HEK293 (cell line): Measurements from ENCODE around the gene DNAJC12.

Source experiments
- CTCF ChIA-PET: fragments of 350-600 bp; formaldehyde crosslinking; extraction: SDS; loops from one replicate; lab custom pipeline; 2021; ENCODE audit warnings: antibody characterized with exemption; lab: Yijun Ruan, JAX
- POLR2A ChIA-PET: fragments of 300-600 bp; formaldehyde crosslinking; extraction: SDS; loops from one replicate; lab custom pipeline; 2020; ENCODE audit warnings: antibody characterized with exemption, inconsistent platforms; lab: Yijun Ruan, JAX
- H3K27ac ChIP-seq: fragments of 200-500 bp; sonication (Bioruptor generic); 2 replicates; pipeline ENCODE4 v1.5.1; 2014; ENCODE audit warnings: low read depth, low read length, control low read depth, inconsistent platforms; ENCODE audit errors: extremely low read depth
- H3K36me3 ChIP-seq, 2 experiments: fragments of 200-500 bp in 1 of 2; sonication (Bioruptor generic) in 1 of 2; 1 replicate in 1 of 2; 2 replicates in 1 of 2; pipeline ENCODE4 v1.5.1; 2014 to 2017; ENCODE audit warnings: inconsistent platforms in 2 of 2, low read length in 2 of 2; ENCODE audit not compliant: control insufficient read depth in 2 of 2, insufficient read depth in 1 of 2
- H3K4me1 ChIP-seq: fragments of 200-500 bp; sonication (Bioruptor generic); 2 replicates; pipeline ENCODE4 v1.5.1; 2014; ENCODE audit warnings: mild to moderate bottlenecking, low read length, inconsistent platforms; ENCODE audit not compliant: control insufficient read depth, insufficient read depth
- H3K4me3 ChIP-seq: 2 replicates; pipeline ENCODE4 v1.5.1; 2011; ENCODE audit warnings: low read depth, mild to moderate bottlenecking, control low read depth, low read length, moderate library complexity
- H3K9me3 ChIP-seq: fragments of 200-500 bp; sonication (Bioruptor generic); 2 replicates; pipeline ENCODE4 v1.5.1; 2014; ENCODE audit warnings: low read depth, low read length, inconsistent platforms; ENCODE audit not compliant: control insufficient read depth, insufficient read depth
- GLIS1 ChIP-seq: fragments of 450-650 bp; formaldehyde crosslinking; IDR thresholded peaks from 2 replicates; pipeline ENCODE4 v1.5.1; 2016; ENCODE audit warnings: missing biosample characterization, missing genetic modification characterization
- KLF7 ChIP-seq: fragments of 450-650 bp; formaldehyde crosslinking; IDR thresholded peaks from 2 replicates; pipeline ENCODE4 v1.5.1; 2016; ENCODE audit warnings: missing biosample characterization, missing genetic modification characterization, borderline replicate concordance
- OSR2 ChIP-seq: fragments of 450-650 bp; formaldehyde crosslinking; IDR thresholded peaks from 2 replicates; pipeline ENCODE4 v1.5.1; 2016; ENCODE audit warnings: missing biosample characterization, missing genetic modification characterization
- PRDM1 ChIP-seq: fragments of 450-650 bp; formaldehyde crosslinking; IDR thresholded peaks from 2 replicates; pipeline ENCODE4; 2016; ENCODE audit warnings: missing biosample characterization, missing genetic modification characterization
- SCRT2 ChIP-seq: fragments of 450-650 bp; formaldehyde crosslinking; IDR thresholded peaks from 2 replicates; pipeline ENCODE4 v1.5.1; 2016; ENCODE audit warnings: missing biosample characterization, missing genetic modification characterization
- SP7 ChIP-seq: fragments of 450-650 bp; formaldehyde crosslinking; IDR thresholded peaks from 2 replicates; pipeline ENCODE4 v1.5.1; 2016; ENCODE audit warnings: missing biosample characterization, missing genetic modification characterization
- ZBTB10 ChIP-seq: fragments of 450-650 bp; formaldehyde crosslinking; IDR thresholded peaks from 2 replicates; pipeline ENCODE4 v1.5.1; 2016; ENCODE audit warnings: missing biosample characterization, missing genetic modification characterization
- ZFP41 ChIP-seq: fragments of 450-650 bp; formaldehyde crosslinking; IDR thresholded peaks from 2 replicates; pipeline ENCODE4 v1.5.1; 2016; ENCODE audit warnings: missing biosample characterization, missing genetic modification characterization, borderline replicate concordance
- ZNF140 ChIP-seq: fragments of 450-650 bp; formaldehyde crosslinking; IDR thresholded peaks from 2 replicates; pipeline ENCODE4 v1.5.1; 2016; ENCODE audit warnings: missing biosample characterization, missing genetic modification characterization
- ZNF175 ChIP-seq: fragments of 450-650 bp; formaldehyde crosslinking; IDR thresholded peaks from 2 replicates; pipeline ENCODE4 v1.5.1; 2016; ENCODE audit warnings: missing biosample characterization, missing genetic modification characterization
- ZNF280C ChIP-seq: fragments of 450-650 bp; formaldehyde crosslinking; IDR thresholded peaks from 2 replicates; pipeline ENCODE4 v1.5.1; 2016; ENCODE audit warnings: missing biosample characterization, missing genetic modification characterization
- ZNF292 ChIP-seq: fragments of 450-650 bp; formaldehyde crosslinking; IDR thresholded peaks from 2 replicates; pipeline ENCODE4 v1.5.1; 2016; ENCODE audit warnings: low read depth, missing biosample characterization, missing genetic modification characterization, borderline replicate concordance
- ZNF324 ChIP-seq: fragments of 450-650 bp; formaldehyde crosslinking; IDR thresholded peaks from 2 replicates; pipeline ENCODE4 v1.5.1; 2016; ENCODE audit warnings: missing biosample characterization, missing genetic modification characterization
- ZNF350 ChIP-seq: fragments of 450-650 bp; formaldehyde crosslinking; IDR thresholded peaks from 2 replicates; pipeline ENCODE4 v1.5.0; 2017; ENCODE audit warnings: missing biosample characterization, mild to moderate bottlenecking, missing genetic modification characterization
- ZNF596 ChIP-seq: fragments of 450-650 bp; IDR thresholded peaks from 2 replicates; pipeline ENCODE4 v1.5.0; 2018; ENCODE audit warnings: missing biosample characterization, mild to moderate bottlenecking, missing genetic modification characterization, moderate library complexity
- ZNF600 ChIP-seq: fragments of 450-650 bp; formaldehyde crosslinking; IDR thresholded peaks from 2 replicates; pipeline ENCODE4 v1.5.1; 2016; ENCODE audit warnings: missing biosample characterization, missing genetic modification characterization
- ZNF645 ChIP-seq: fragments of 450-650 bp; formaldehyde crosslinking; IDR thresholded peaks from 2 replicates; pipeline ENCODE4; 2016; ENCODE audit warnings: missing biosample characterization, missing genetic modification characterization
- ZNF664 ChIP-seq: fragments of 450-650 bp; formaldehyde crosslinking; IDR thresholded peaks from 2 replicates; pipeline ENCODE4 v1.5.1; 2016; ENCODE audit warnings: missing biosample characterization, missing genetic modification characterization
- ZNF692 ChIP-seq: fragments of 450-650 bp; formaldehyde crosslinking; IDR thresholded peaks from 2 replicates; pipeline ENCODE4 v1.5.1; 2016; ENCODE audit warnings: missing biosample characterization, missing genetic modification characterization
- ZNF701 ChIP-seq: fragments of 450-650 bp; formaldehyde crosslinking; IDR thresholded peaks from 2 replicates; pipeline ENCODE4 v1.5.1; 2016; ENCODE audit warnings: missing biosample characterization, missing genetic modification characterization
- ZNF76 ChIP-seq: fragments of 450-650 bp; formaldehyde crosslinking; IDR thresholded peaks from 2 replicates; pipeline ENCODE4; 2016; ENCODE audit warnings: low read depth, missing biosample characterization, missing genetic modification characterization, borderline replicate concordance
- ZNF785 ChIP-seq: fragments of 450-650 bp; formaldehyde crosslinking; IDR thresholded peaks from 2 replicates; pipeline ENCODE4 v1.5.1; 2016; ENCODE audit warnings: missing biosample characterization, missing genetic modification characterization
- ZNF791 ChIP-seq: fragments of 450-650 bp; formaldehyde crosslinking; IDR thresholded peaks from 2 replicates; pipeline ENCODE4 v1.5.1; 2016; ENCODE audit warnings: missing biosample characterization, missing genetic modification characterization
- ZSCAN23 ChIP-seq: fragments of 450-650 bp; formaldehyde crosslinking; IDR thresholded peaks from 2 replicates; pipeline ENCODE4 v1.5.1; 2016; ENCODE audit warnings: missing biosample characterization, missing genetic modification characterization
- TF ChIP-seq, protein P1 (sequence below): fragments of 450-650 bp; formaldehyde crosslinking; IDR thresholded peaks from 2 replicates; pipeline ENCODE4 v1.5.1; 2016; ENCODE audit warnings: missing biosample characterization, missing genetic modification characterization, borderline replicate concordance

The DNAJC12 gene

GRCh38 chr10:67849331-67850011 lies 11.5 kb upstream of the DNAJC12 start:
- no peaks in the 10 kb centered on the region for H3K36me3 ChIP-seq
- H3K4me3 ChIP-seq, result peak overlapping the region; percentile 76
- no peaks in the 10 kb centered on the region for H3K4me1 ChIP-seq
- peak overlapping the region; percentile 59 for H3K27ac ChIP-seq
- CTCF ChIA-PET, result interaction anchor here (1.3 kb wide), 1 partner anchor 308 kb away, joined by 3 read pairs; no protein-coding TSS in a partner anchor
- no peaks in the 10 kb centered on the region for H3K9me3 ChIP-seq
- POLR2A ChIA-PET, result interaction anchor here (0.7 to 1.4 kb wide), 5 partner anchors 8 to 482 kb away, joined by 3 to 9 read pairs (median 3); partner anchors contain the start of genes DNAJC12 and HNRNPH3
- TF ChIP-seq ZNF701 (tag by site-specific recombination), result no peak
- TF ChIP-seq GLIS1, result no peak; the same call in 1 of the 2 replicates
- no peak for TF ChIP-seq ZNF324 (tag by site-specific recombination)
- TF ChIP-seq ZNF175 (tag by site-specific recombination), result no peak
- TF ChIP-seq ZNF292, result no peak
- no peak for TF ChIP-seq KLF7
- peak; percentile 35; the same call in 1 of the 2 replicates for TF ChIP-seq ZNF692
- peak; percentile 96 for TF ChIP-seq ZNF76
- TF ChIP-seq ZSCAN23, result no peak
- peak; percentile 92 for TF ChIP-seq SCRT2 (tag by site-specific recombination)
- TF ChIP-seq ZNF280C (tag by site-specific recombination), result no peak
- no peak for TF ChIP-seq ZBTB10 (tag by site-specific recombination)
- no peak for TF ChIP-seq ZNF791 (tag by site-specific recombination)
- TF ChIP-seq, protein P1, sequence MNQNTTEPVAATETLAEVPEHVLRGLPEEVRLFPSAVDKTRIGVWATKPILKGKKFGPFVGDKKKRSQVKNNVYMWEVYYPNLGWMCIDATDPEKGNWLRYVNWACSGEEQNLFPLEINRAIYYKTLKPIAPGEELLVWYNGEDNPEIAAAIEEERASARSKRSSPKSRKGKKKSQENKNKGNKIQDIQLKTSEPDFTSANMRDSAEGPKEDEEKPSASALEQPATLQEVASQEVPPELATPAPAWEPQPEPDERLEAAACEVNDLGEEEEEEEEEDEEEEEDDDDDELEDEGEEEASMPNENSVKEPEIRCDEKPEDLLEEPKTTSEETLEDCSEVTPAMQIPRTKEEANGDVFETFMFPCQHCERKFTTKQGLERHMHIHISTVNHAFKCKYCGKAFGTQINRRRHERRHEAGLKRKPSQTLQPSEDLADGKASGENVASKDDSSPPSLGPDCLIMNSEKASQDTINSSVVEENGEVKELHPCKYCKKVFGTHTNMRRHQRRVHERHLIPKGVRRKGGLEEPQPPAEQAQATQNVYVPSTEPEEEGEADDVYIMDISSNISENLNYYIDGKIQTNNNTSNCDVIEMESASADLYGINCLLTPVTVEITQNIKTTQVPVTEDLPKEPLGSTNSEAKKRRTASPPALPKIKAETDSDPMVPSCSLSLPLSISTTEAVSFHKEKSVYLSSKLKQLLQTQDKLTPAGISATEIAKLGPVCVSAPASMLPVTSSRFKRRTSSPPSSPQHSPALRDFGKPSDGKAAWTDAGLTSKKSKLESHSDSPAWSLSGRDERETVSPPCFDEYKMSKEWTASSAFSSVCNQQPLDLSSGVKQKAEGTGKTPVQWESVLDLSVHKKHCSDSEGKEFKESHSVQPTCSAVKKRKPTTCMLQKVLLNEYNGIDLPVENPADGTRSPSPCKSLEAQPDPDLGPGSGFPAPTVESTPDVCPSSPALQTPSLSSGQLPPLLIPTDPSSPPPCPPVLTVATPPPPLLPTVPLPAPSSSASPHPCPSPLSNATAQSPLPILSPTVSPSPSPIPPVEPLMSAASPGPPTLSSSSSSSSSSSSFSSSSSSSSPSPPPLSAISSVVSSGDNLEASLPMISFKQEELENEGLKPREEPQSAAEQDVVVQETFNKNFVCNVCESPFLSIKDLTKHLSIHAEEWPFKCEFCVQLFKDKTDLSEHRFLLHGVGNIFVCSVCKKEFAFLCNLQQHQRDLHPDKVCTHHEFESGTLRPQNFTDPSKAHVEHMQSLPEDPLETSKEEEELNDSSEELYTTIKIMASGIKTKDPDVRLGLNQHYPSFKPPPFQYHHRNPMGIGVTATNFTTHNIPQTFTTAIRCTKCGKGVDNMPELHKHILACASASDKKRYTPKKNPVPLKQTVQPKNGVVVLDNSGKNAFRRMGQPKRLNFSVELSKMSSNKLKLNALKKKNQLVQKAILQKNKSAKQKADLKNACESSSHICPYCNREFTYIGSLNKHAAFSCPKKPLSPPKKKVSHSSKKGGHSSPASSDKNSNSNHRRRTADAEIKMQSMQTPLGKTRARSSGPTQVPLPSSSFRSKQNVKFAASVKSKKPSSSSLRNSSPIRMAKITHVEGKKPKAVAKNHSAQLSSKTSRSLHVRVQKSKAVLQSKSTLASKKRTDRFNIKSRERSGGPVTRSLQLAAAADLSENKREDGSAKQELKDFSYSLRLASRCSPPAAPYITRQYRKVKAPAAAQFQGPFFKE (tag by site-specific recombination), result no peak
- no peak for TF ChIP-seq ZNF785
- no peak for TF ChIP-seq ZNF596
- TF ChIP-seq OSR2 (tag by site-specific recombination), result no peak
- TF ChIP-seq ZNF140 (tag by site-specific recombination), result no peak
- no peak for TF ChIP-seq ZNF645 (tag by site-specific recombination)
- TF ChIP-seq ZNF664 (tag by site-specific recombination), result no peak
- TF ChIP-seq ZNF600 (tag by site-specific recombination), result no peak
- no peak for TF ChIP-seq ZFP41 (tag by site-specific recombination)
- TF ChIP-seq ZNF350, result no peak
- TF ChIP-seq PRDM1 (tag by site-specific recombination), result peak; percentile 66; the same call in 1 of the 2 replicates
- peak; percentile 80 for TF ChIP-seq SP7 (tag by site-specific recombination)
